Uterus (tissue), 4 donors: ENCODE measurements around the gene DMD. TPM values are rescaled to one million over a fixed set of nuclear protein-coding genes. Genes with fewer than 3 reads are reported as not detected.

Experiments
- DNase-seq, 2 donors: peaks; one replicate each; pipeline ENCODE4 v3.0.0-alpha.2; 2019 to 2020
- H3K27ac ChIP-seq, 2 donors: fragments of 200-600 bp; sonication (generic); 1 replicate in 1 of 2; 2 replicates in 1 of 2; pipeline ENCODE4 v1.5.1; 2016 to 2018
- H3K27me3 ChIP-seq, 2 donors: fragments of 200-600 bp; sonication (generic); one replicate each; pipeline ENCODE4 v1.5.1; 2018 to 2019; ENCODE audit warnings: control low read depth in 1 of 2
- H3K36me3 ChIP-seq, 2 donors: fragments of 200-600 bp; sonication (generic); one replicate each; pipeline ENCODE4 v1.5.1; 2019; ENCODE audit warnings: control low read depth in 1 of 2
- H3K4me1 ChIP-seq, 2 donors: fragments of 200-600 bp; sonication (generic); one replicate each; pipeline ENCODE4 v1.5.1; 2018 to 2019; ENCODE audit warnings: control low read depth in 1 of 2
- H3K4me3 ChIP-seq, 2 donors: fragments of 200-600 bp; sonication (generic); 1 replicate in 1 of 2; 2 replicates in 1 of 2; pipeline ENCODE4 v1.5.1; 2018 to 2019; ENCODE audit warnings: mild to moderate bottlenecking in 1 of 2
- H3K9me3 ChIP-seq, 2 donors: fragments of 200-600 bp; sonication (generic); one replicate each; pipeline ENCODE4 v1.5.1; 2019; ENCODE audit warnings: control low read depth in 1 of 2
- POLR2A ChIP-seq, 2 donors: fragments of 450-650 bp; IDR thresholded peaks; one replicate each; pipeline ENCODE4 v1.6.1; 2016; ENCODE audit warnings: antibody characterized with exemption in 2 of 2, mild to moderate bottlenecking in 1 of 2, moderate library complexity in 1 of 2
- intact Hi-C: fragments of 100-400 bp; cut with DNase I; formaldehyde crosslinking; loops from one replicate; pipeline ENCODE4 v1.15.1; 2023; ENCODE audit warnings: low total_unique reads
- total RNA-seq, 4 donors: library from RNA; depleted of rRNA in 3 of 4; stranded (reverse); fragments of >200 nt in 3 of 4; gene quantifications; one replicate each; pipeline versions ENCODE4 v1.1.0 to v1.2.4, GENCODE V29; 2014 to 2023
- TF ChIP-seq, protein P1 (sequence below), 4 experiments: fragments of 200-600 bp in 2 of 4; fragments of 450-650 bp in 2 of 4; sonication (generic) in 2 of 4; IDR thresholded peaks; one replicate each; pipeline ENCODE4 v1.5.1; 2016 to 2019; ENCODE audit warnings: antibody characterized with exemption in 4 of 4, mild to moderate bottlenecking in 2 of 4, moderate library complexity in 1 of 4
- donor health status: DM: yes; HTN: yes; CAD: no.

DMD gene
- total RNA-seq, 4 donors from 2014 or later = 73.8 to 147 (median 97.8) TPM

DNA sequence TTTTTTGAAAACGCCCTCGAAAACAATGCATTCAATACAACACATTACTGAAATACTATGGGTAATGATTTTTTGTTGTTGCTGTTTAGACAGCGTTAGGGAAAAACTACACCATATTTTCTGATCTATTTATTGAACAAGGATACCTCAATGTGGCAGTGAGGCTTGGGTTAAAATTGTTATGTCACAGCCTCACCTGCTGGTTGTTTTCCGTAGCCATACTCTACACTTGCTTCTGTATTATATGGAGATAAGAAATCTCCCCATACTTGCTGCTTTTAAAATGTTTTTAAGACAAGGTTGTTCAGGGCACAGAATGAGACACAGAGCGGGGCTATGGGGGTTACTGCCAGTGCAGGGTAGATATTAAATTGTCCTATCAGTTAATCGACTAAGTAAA is 1917.9 kb downstream of the DMD start:
- H3K36me3 ChIP-seq = no peaks in the 10 kb centered on the region
- intact Hi-C loops = no loop called here
- no peaks in the 10 kb centered on the region for H3K27me3 ChIP-seq
- H3K9me3 ChIP-seq = no peaks in the 10 kb centered on the region
- no peak for DNase-seq
- TF ChIP-seq, protein P1, sequence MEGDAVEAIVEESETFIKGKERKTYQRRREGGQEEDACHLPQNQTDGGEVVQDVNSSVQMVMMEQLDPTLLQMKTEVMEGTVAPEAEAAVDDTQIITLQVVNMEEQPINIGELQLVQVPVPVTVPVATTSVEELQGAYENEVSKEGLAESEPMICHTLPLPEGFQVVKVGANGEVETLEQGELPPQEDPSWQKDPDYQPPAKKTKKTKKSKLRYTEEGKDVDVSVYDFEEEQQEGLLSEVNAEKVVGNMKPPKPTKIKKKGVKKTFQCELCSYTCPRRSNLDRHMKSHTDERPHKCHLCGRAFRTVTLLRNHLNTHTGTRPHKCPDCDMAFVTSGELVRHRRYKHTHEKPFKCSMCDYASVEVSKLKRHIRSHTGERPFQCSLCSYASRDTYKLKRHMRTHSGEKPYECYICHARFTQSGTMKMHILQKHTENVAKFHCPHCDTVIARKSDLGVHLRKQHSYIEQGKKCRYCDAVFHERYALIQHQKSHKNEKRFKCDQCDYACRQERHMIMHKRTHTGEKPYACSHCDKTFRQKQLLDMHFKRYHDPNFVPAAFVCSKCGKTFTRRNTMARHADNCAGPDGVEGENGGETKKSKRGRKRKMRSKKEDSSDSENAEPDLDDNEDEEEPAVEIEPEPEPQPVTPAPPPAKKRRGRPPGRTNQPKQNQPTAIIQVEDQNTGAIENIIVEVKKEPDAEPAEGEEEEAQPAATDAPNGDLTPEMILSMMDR (IDR thresholded peaks at IDR 0.05) = no peak
- no peak for TF ChIP-seq POLR2A (IDR thresholded peaks at IDR 0.05)
- H3K4me3 ChIP-seq = no peak overlapping the region
- no peak overlapping the region for H3K27ac ChIP-seq
- H3K4me1 ChIP-seq = no peaks in the 10 kb centered on the region

DNA sequence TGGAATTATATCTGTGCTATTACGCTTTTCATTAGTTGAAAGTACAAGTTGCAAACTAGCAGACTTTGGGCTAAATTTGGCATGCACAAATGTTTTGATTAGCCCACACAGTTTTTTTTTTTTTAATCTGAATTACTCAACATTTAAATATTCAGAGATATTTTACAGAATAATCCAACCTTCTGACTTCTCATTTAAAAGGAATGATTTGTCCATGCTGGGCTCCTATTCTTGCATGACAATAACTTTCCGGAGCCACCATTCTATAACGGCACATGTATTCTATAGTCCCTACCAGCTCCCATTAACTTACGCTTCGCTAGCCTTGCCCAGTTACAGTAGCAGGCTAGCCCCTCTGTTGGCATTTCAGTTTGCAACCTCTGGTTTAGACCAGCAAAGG is 1920.2 kb downstream of the DMD start:
- TF ChIP-seq, protein P1 (IDR thresholded peaks at IDR 0.05) = no peak
- TF ChIP-seq POLR2A (IDR thresholded peaks at IDR 0.05) = no peak
- intact Hi-C loops = no loop called here
- no peaks in the 10 kb centered on the region for H3K4me1 ChIP-seq

DNA sequence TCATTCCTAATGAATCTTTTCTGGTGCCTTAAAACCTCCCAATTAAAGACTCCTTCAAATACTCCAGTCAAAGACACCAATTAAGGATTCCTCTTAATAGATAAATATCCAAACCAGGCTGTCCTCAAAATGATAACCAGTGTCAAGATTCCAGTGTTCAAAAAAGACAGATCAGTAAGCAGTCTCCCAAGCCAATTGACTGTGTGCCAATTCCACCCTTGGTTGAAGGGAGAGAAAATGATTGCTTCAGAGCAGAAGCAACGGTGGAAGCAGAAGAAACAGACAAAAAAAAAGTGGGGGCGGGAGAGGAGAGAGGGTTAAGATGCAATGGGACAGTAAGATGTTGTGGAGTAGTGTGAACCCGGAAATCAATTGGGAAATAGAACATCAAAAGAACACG is 1923.5 kb downstream of the DMD start:
- Histone ChIP-seq H3K27me3 (no peaks in the 10 kb centered on the region), H3K36me3 (no peaks in the 10 kb centered on the region), H3K4me1 (no peaks in the 10 kb centered on the region), H3K9me3 (no peaks in the 10 kb centered on the region), H3K27ac (no peak overlapping the region), H3K4me3 (no peak overlapping the region)
- no peak for DNase-seq
- TF ChIP-seq, protein P1 (IDR thresholded peaks at IDR 0.05) = no peak
- intact Hi-C loops = no loop called here

More for the DNA sequence above, 1920.2 kb downstream of the DMD start:
- Histone ChIP-seq H3K9me3 (no peaks in the 10 kb centered on the region), H3K4me3 (no peak overlapping the region), H3K27me3 (no peaks in the 10 kb centered on the region), H3K27ac (no peak overlapping the region), H3K36me3 (no peaks in the 10 kb centered on the region)
- DNase-seq = no peak

DNA sequence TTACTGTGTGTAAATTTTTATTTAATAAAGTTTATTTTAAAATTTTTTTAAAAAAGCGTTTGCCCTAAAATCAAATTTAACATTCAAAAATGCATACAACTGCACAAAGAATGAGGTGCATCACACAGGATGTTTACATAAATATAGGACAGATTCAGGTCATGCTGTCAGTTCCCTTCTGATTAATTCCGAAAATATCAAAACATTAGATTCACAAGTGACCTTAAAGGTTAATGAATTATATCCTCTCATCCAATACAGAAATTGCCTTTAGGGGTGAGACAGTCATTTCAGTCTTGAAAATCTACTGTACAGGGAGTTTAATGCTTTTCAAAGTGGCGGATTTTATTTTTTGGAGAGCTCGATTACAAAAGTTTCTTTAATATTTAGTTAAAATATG is 1930.8 kb downstream of the DMD start:
- Histone ChIP-seq H3K9me3 (no peaks in the 10 kb centered on the region), H3K27ac (no peak overlapping the region), H3K36me3 (no peaks in the 10 kb centered on the region), H3K27me3 (no peaks in the 10 kb centered on the region), H3K4me1 (no peaks in the 10 kb centered on the region), H3K4me3 (no peak overlapping the region)
- intact Hi-C loops = no loop called here
- TF ChIP-seq POLR2A (IDR thresholded peaks at IDR 0.05) = no peak
- TF ChIP-seq, protein P1 (IDR thresholded peaks at IDR 0.05) = no peak
- no peak for DNase-seq

DNA sequence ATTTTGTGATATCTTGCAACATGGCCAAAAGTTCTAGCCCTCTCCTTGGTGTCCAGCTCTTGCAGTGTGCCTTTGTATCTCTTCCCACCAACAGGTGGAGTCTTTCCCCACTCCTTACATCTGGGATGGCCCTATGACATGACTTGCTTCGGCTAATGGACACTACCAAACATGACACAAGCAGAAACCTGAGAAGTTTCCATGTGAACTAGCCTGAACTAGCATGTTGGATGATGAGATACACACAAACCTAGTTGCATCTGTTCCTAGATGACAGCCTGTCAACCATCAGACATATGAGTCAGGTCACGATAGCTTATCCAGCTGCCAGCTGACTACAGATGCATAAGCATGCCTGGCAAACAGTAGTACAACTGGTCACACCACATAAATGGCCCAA is 1932.0 kb downstream of the DMD start:
- no peak overlapping the region for H3K27ac ChIP-seq
- no peaks in the 10 kb centered on the region for H3K27me3 ChIP-seq
- no peak for DNase-seq
- no peak for TF ChIP-seq POLR2A (IDR thresholded peaks at IDR 0.05)
- TF ChIP-seq, protein P1 (IDR thresholded peaks at IDR 0.05) = no peak
- no peaks in the 10 kb centered on the region for H3K9me3 ChIP-seq
- H3K4me3 ChIP-seq = no peak overlapping the region
- no peaks in the 10 kb centered on the region for H3K4me1 ChIP-seq
- H3K36me3 ChIP-seq = no peaks in the 10 kb centered on the region
- intact Hi-C loops = no loop called here
